ENCODE measurements around the gene HSBP1. TPM values are rescaled to one million over a fixed set of nuclear protein-coding genes. Genes with fewer than 3 reads are reported as not detected.

The HSBP1 gene
- total and polyA plus RNA-seq, 2 donors from 2014 or later = 110 to 192 TPM

DNA sequence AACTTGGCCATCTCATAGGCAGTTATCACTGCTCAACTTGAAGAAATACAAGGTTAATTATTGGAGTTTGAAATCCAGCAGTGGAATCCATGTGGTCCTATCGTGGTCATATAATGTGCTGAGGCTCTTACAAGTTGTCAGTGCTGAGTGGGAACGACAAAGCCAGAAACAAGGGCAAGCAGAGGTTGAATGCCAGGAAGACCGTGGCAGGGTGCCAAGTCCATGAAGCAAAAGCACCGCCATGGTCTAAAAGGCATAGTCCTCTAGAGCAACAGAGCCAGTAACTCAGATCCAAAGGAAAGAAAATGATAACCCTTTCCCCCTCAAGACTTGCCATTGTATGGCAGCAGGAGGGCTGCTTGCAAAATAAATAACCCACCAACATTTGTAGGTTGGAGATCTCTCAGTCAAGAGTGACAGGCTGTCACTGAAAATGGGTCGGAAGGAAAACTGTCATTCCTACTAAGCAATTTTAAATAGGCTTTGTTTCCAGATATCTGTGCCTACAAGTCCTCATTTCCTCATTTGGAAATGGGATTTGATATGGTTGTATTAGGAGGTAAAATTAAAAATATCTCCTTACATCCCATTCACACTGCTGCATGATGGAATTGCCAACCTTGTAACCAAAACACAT lies 36.4 kb upstream of the HSBP1 start:
- no peak overlapping the region for H3K9ac ChIP-seq (ENCODE audit: low read length in 3 of 3)
- TF ChIP-seq, protein P1, sequence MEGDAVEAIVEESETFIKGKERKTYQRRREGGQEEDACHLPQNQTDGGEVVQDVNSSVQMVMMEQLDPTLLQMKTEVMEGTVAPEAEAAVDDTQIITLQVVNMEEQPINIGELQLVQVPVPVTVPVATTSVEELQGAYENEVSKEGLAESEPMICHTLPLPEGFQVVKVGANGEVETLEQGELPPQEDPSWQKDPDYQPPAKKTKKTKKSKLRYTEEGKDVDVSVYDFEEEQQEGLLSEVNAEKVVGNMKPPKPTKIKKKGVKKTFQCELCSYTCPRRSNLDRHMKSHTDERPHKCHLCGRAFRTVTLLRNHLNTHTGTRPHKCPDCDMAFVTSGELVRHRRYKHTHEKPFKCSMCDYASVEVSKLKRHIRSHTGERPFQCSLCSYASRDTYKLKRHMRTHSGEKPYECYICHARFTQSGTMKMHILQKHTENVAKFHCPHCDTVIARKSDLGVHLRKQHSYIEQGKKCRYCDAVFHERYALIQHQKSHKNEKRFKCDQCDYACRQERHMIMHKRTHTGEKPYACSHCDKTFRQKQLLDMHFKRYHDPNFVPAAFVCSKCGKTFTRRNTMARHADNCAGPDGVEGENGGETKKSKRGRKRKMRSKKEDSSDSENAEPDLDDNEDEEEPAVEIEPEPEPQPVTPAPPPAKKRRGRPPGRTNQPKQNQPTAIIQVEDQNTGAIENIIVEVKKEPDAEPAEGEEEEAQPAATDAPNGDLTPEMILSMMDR (IDR thresholded peaks at IDR 0.05; ENCODE audit: borderline replicate concordance, extremely low read depth, insufficient read depth) = no peak
- FAIRE-seq (no peak), DNase-seq (peak in 2 of 5 donors; percentile 20 to 82)
- no peak overlapping the region for H3K27ac ChIP-seq (ENCODE audit: low read depth in 2 of 2, low read length in 2 of 2)
- no peaks in the 10 kb centered on the region for H3K36me3 ChIP-seq (ENCODE audit: control insufficient read depth in 2 of 3, insufficient read depth in 3 of 3, low read length in 3 of 3)
- no peaks in the 10 kb centered on the region for H3K27me3 ChIP-seq (ENCODE audit: control insufficient read depth, insufficient read depth, low read length)
- no peaks in the 10 kb centered on the region for H3K4me1 ChIP-seq (ENCODE audit: control insufficient read depth in 2 of 3, insufficient read depth in 2 of 3, low read depth in 1 of 3, low read length in 3 of 3)
- no peaks in the 10 kb centered on the region for H3K9me3 ChIP-seq (ENCODE audit: control insufficient read depth in 2 of 3, insufficient read depth in 1 of 3, low read length in 3 of 3)
- H3K4me3 ChIP-seq (ENCODE audit: low read length in 3 of 3) = no peak overlapping the region
- intact Hi-C loops (cut with DNase I) = no loop called here

DNA sequence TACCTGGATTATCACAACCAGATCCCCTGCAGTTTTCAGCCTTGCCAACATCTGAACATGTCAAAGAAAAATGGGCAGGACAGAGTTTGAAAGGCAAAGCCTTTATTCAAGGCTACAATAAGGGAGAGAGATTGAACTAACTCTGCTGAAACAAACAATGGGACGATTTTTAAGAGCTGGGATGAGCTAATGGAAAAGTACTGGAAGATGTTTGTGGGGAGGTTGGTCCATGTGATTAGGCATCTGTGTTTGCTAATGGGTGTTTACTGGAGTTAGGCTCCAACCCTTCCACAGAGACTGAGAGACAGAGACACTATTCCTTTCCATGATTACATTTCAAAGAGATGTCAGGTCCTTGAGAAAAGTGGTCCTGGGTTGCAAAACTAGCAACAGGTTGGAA lies 35.0 kb upstream of the HSBP1 start:
- no peak for FAIRE-seq
- Histone ChIP-seq H3K36me3 (ENCODE audit: control insufficient read depth in 2 of 3, insufficient read depth in 3 of 3, low read length in 3 of 3) (no peaks in the 10 kb centered on the region), H3K9ac (ENCODE audit: low read length in 3 of 3) (no peak overlapping the region), H3K27me3 (ENCODE audit: control insufficient read depth, insufficient read depth, low read length) (no peaks in the 10 kb centered on the region), H3K9me3 (ENCODE audit: control insufficient read depth in 2 of 3, insufficient read depth in 1 of 3, low read length in 3 of 3) (no peaks in the 10 kb centered on the region), H3K27ac (ENCODE audit: low read depth in 2 of 2, low read length in 2 of 2) (no peak overlapping the region), H3K4me3 (ENCODE audit: low read length in 3 of 3) (no peak overlapping the region), H3K4me1 (ENCODE audit: control insufficient read depth in 2 of 3, insufficient read depth in 2 of 3, low read depth in 1 of 3, low read length in 3 of 3) (no peaks in the 10 kb centered on the region)
- TF ChIP-seq, protein P1 (IDR thresholded peaks at IDR 0.05; ENCODE audit: borderline replicate concordance, extremely low read depth, insufficient read depth) = no peak
- intact Hi-C loops (cut with DNase I) = no loop called here
- no peak for DNase-seq

DNA sequence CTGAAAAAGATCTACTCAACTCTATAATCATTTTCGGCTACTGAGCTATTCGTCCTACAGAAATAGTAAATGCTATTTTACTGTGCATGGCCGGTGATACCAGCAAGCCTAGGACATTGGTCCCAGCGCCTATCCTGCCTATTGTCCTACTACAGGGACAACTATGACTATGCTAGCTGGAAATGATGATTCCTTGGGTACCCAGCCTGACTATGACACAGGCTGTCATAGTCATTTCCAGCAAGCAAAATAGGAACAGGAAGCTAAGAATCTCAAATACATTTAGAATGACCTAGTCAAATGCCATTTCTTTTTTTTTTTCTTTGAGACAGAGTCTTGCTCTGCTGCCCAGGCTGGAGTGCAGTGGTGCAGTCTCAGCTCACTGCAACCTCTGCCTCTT lies 33.7 kb upstream of the HSBP1 start:
- Histone ChIP-seq H3K9me3 (ENCODE audit: control insufficient read depth in 2 of 3, insufficient read depth in 1 of 3, low read length in 3 of 3) (no peaks in the 10 kb centered on the region), H3K4me1 (ENCODE audit: control insufficient read depth in 2 of 3, insufficient read depth in 2 of 3, low read depth in 1 of 3, low read length in 3 of 3) (peaks cover 0 to 3% (median 0%) of the 10 kb centered on the region in 3 donors), H3K27me3 (ENCODE audit: control insufficient read depth, insufficient read depth, low read length) (no peaks in the 10 kb centered on the region), H3K27ac (ENCODE audit: low read depth in 2 of 2, low read length in 2 of 2) (no peak overlapping the region), H3K4me3 (ENCODE audit: low read length in 3 of 3) (no peak overlapping the region), H3K36me3 (ENCODE audit: control insufficient read depth in 2 of 3, insufficient read depth in 3 of 3, low read length in 3 of 3) (no peaks in the 10 kb centered on the region), H3K9ac (ENCODE audit: low read length in 3 of 3) (no peak overlapping the region)
- TF ChIP-seq, protein P1 (IDR thresholded peaks at IDR 0.05; ENCODE audit: borderline replicate concordance, extremely low read depth, insufficient read depth) = no peak
- FAIRE-seq (no peak), DNase-seq (no peak)
- intact Hi-C loops (cut with DNase I) = no loop called here

DNA sequence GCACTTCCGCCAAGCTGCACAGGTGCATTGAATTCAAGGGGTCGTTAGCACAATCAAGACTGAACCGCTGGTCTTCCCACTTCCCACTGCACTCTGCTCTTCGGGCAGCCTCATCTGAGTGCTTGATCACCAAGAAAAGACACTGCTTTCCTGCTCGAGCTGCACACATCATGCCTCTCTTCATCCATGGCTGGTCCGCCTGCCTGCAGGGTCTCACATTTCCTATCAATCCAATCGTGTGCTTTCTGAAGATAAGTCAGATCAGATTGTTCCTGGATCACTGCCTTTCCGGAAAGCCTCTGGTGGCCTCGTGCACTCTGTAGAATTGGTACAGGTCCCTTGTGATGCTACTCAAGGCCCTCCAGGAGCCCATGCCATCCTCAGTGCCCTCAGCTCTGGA lies 30.8 kb upstream of the HSBP1 start:
- DNase-seq = no peak
- no peak overlapping the region for H3K4me3 ChIP-seq (ENCODE audit: low read length in 3 of 3)
- no peaks in the 10 kb centered on the region for H3K9me3 ChIP-seq (ENCODE audit: control insufficient read depth in 2 of 3, insufficient read depth in 1 of 3, low read length in 3 of 3)
- H3K4me1 ChIP-seq (ENCODE audit: control insufficient read depth in 2 of 3, insufficient read depth in 2 of 3, low read depth in 1 of 3, low read length in 3 of 3) = peaks cover 0 to 3% (median 0%) of the 10 kb centered on the region in 3 donors
- no peaks in the 10 kb centered on the region for H3K27me3 ChIP-seq (ENCODE audit: control insufficient read depth, insufficient read depth, low read length)
- TF ChIP-seq, protein P1 (IDR thresholded peaks at IDR 0.05; ENCODE audit: borderline replicate concordance, extremely low read depth, insufficient read depth) = no peak
- no peaks in the 10 kb centered on the region for H3K36me3 ChIP-seq (ENCODE audit: control insufficient read depth in 2 of 3, insufficient read depth in 3 of 3, low read length in 3 of 3)
- FAIRE-seq = no peak
- H3K9ac ChIP-seq (ENCODE audit: low read length in 3 of 3) = no peak overlapping the region
- no peak overlapping the region for H3K27ac ChIP-seq (ENCODE audit: low read depth in 2 of 2, low read length in 2 of 2)
- intact Hi-C loops (cut with DNase I) = no loop called here
